ENCODE measurements around the gene CDC40. TPM values are rescaled to one million over a fixed set of nuclear protein-coding genes. Genes with fewer than 3 reads are reported as not detected.

Gene CDC40
- total RNA-seq, 4 donors from 2014 or later: 11.8 to 25.9 (median 18.3) TPM

- Histone ChIP-seq H3K36me3 (peaks cover 0 to 36% of the 10 kb centered on the region in 2 donors), H3K27me3 (no peaks in the 10 kb centered on the region), H3K9me3 (no peaks in the 10 kb centered on the region), H3K4me3 (no peak overlapping the region), H3K4me1 (no peaks in the 10 kb centered on the region), H3K27ac (no peak overlapping the region)
- ATAC-seq: no peak
- WGBS, 2 donors (ENCODE audit: low coverage in 1 of 2): 100% methylated on average over 2 to 3 of the region's 3 CpGs
- no peak for TF ChIP-seq POLR2AphosphoS5 (IDR thresholded peaks at IDR 0.05)
- no peak for TF ChIP-seq EP300 (IDR thresholded peaks at IDR 0.05)
- TF ChIP-seq POLR2A (IDR thresholded peaks at IDR 0.05): no peak
- TF ChIP-seq, protein P1, sequence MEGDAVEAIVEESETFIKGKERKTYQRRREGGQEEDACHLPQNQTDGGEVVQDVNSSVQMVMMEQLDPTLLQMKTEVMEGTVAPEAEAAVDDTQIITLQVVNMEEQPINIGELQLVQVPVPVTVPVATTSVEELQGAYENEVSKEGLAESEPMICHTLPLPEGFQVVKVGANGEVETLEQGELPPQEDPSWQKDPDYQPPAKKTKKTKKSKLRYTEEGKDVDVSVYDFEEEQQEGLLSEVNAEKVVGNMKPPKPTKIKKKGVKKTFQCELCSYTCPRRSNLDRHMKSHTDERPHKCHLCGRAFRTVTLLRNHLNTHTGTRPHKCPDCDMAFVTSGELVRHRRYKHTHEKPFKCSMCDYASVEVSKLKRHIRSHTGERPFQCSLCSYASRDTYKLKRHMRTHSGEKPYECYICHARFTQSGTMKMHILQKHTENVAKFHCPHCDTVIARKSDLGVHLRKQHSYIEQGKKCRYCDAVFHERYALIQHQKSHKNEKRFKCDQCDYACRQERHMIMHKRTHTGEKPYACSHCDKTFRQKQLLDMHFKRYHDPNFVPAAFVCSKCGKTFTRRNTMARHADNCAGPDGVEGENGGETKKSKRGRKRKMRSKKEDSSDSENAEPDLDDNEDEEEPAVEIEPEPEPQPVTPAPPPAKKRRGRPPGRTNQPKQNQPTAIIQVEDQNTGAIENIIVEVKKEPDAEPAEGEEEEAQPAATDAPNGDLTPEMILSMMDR (IDR thresholded peaks at IDR 0.05): no peak
Observed at GRCh38 chr6:110246900-110247546, 66.8 kb downstream of the CDC40 start.

DNA sequence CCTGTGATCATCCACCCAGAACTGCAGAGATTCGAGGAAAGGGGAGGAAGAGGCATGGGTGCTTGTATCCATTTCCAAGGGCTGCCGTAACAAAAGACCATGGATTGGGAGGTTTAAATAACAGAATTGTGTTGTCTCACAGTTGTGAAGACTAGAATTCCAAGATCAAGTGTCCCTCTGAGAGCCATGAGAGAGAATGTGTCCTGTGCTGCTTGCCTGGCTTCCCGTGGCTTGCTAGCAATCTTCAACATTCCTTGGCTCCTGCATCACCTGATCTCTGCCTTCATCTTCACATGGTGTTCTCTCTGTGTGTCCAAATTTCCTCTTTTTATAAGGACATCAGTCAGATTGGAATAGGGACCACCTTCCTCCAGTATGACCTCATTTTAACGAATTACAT, 69.8 kb downstream of the CDC40 start:
- no peaks in the 10 kb centered on the region for H3K4me1 ChIP-seq
- TF ChIP-seq, protein P1 (IDR thresholded peaks at IDR 0.05): no peak
- TF ChIP-seq POLR2AphosphoS5 (IDR thresholded peaks at IDR 0.05) (no peak), POLR2A (IDR thresholded peaks at IDR 0.05) (no peak), EP300 (IDR thresholded peaks at IDR 0.05) (no peak)
- no peak for ATAC-seq
- 80 to 83% methylated on average over 3 of the region's 4 CpGs for WGBS, 2 donors (ENCODE audit: low coverage in 1 of 2)
- H3K27me3 ChIP-seq: no peaks in the 10 kb centered on the region
- no peak overlapping the region for H3K4me3 ChIP-seq
- no peaks in the 10 kb centered on the region for H3K9me3 ChIP-seq
- no peak overlapping the region for H3K27ac ChIP-seq
- peaks cover 0 to 17% of the 10 kb centered on the region in 2 donors for H3K36me3 ChIP-seq

GRCh38 chr6:110250838-110251237, 70.6 kb downstream of the CDC40 start:
- no peaks in the 10 kb centered on the region for H3K9me3 ChIP-seq
- 74 to 90% methylated on average over 3 to 4 of the region's 5 CpGs for WGBS, 2 donors (ENCODE audit: low coverage in 1 of 2)
- H3K36me3 ChIP-seq: peaks cover 0 to 9% of the 10 kb centered on the region in 2 donors
- H3K27ac ChIP-seq: no peak overlapping the region
- H3K4me1 ChIP-seq: no peaks in the 10 kb centered on the region
- no peaks in the 10 kb centered on the region for H3K27me3 ChIP-seq
- no peak for TF ChIP-seq POLR2A (IDR thresholded peaks at IDR 0.05)
- TF ChIP-seq EP300 (IDR thresholded peaks at IDR 0.05): no peak
- TF ChIP-seq, protein P1 (IDR thresholded peaks at IDR 0.05): no peak
- TF ChIP-seq POLR2AphosphoS5 (IDR thresholded peaks at IDR 0.05): no peak
- no peak overlapping the region for H3K4me3 ChIP-seq
- no peak for ATAC-seq

- H3K9me3 ChIP-seq: peaks cover 0 to 11% (median 0%) of the 10 kb centered on the region in 3 donors
- TF ChIP-seq EP300 (IDR thresholded peaks at IDR 0.05): no peak
- TF ChIP-seq POLR2A (IDR thresholded peaks at IDR 0.05): no peak
- TF ChIP-seq POLR2AphosphoS5 (IDR thresholded peaks at IDR 0.05): no peak
- TF ChIP-seq, protein P1 (IDR thresholded peaks at IDR 0.05): no peak
- 10 to 42% methylated on average over 5 of the region's 5 CpGs for WGBS, 2 donors (ENCODE audit: low coverage in 1 of 2)
- no peak for ATAC-seq
- no peak overlapping the region for H3K27ac ChIP-seq
- no peaks in the 10 kb centered on the region for H3K27me3 ChIP-seq
- peaks cover 0 to 8% of the 10 kb centered on the region in 2 donors for H3K36me3 ChIP-seq
- H3K4me3 ChIP-seq: no peak overlapping the region
- H3K4me1 ChIP-seq: no peaks in the 10 kb centered on the region
Observed at GRCh38 chr6:110255211-110255750, 75.1 kb downstream of the CDC40 start.

- Histone ChIP-seq H3K36me3 (peaks cover 0 to 8% of the 10 kb centered on the region in 2 donors), H3K9me3 (peaks cover 0 to 16% (median 0%) of the 10 kb centered on the region in 3 donors), H3K4me3 (no peak overlapping the region), H3K27me3 (no peaks in the 10 kb centered on the region), H3K27ac (no peak overlapping the region), H3K4me1 (no peaks in the 10 kb centered on the region)
- WGBS, 2 donors (ENCODE audit: low coverage in 1 of 2): 94 to 100% methylated on average over 2 of the region's 2 CpGs
- TF ChIP-seq EP300 (IDR thresholded peaks at IDR 0.05) (no peak), POLR2A (IDR thresholded peaks at IDR 0.05) (no peak), POLR2AphosphoS5 (IDR thresholded peaks at IDR 0.05) (no peak)
- TF ChIP-seq, protein P1 (IDR thresholded peaks at IDR 0.05): no peak
- no peak for ATAC-seq
Observed at GRCh38 chr6:110256366-110256765, 76.1 kb downstream of the CDC40 start.

Data from gastroesophageal sphincter (tissue), 4 donors.